MG63 (cell line): Measurements from ENCODE around the gene UCK1. TPM values are rescaled to one million over a fixed set of nuclear protein-coding genes. Genes with fewer than 3 reads are reported as not detected.
A peak's percentile ranks its signal among the peaks of the same experiment; 100 is the strongest.
"Not testable (repeated sequence)": the region's sequence is repeated elsewhere in the genome, so short reads cannot be mapped to it uniquely, and the experiment has no call there.

Source experiments
- DNase-seq: peaks from one replicate; pipeline ENCODE4 v3.0.0-alpha.2; 2020
- H3K27me3 ChIP-seq: fragments of 250-450 bp; sonication (Bioruptor Pico); 2 replicates; pipeline ENCODE4 v1.5.1; 2020; ENCODE audit warnings: mild to moderate bottlenecking, moderate library complexity
- H3K36me3 ChIP-seq: fragments of 250-450 bp; sonication (Bioruptor Pico); 2 replicates; pipeline ENCODE4 v1.5.1; 2020; ENCODE audit warnings: mild to moderate bottlenecking, moderate library complexity
- H3K4me3 ChIP-seq: fragments of 250-450 bp; sonication (Bioruptor Pico); 2 replicates; pipeline ENCODE4 v1.5.1; 2020; ENCODE audit warnings: mild to moderate bottlenecking, moderate library complexity
- H3K9me3 ChIP-seq: fragments of 250-450 bp; sonication (Bioruptor Pico); 2 replicates; pipeline ENCODE4 v1.5.1; 2020; ENCODE audit warnings: mild to moderate bottlenecking, moderate library complexity
- total RNA-seq: library from RNA; depleted of rRNA; stranded (reverse); fragments of >200 nt; shearing (Covaris generic); gene quantifications from 2 replicates; pipeline ENCODE4 v1.2.3, GENCODE V29; 2014; ENCODE audit warnings: low replicate concordance

Gene UCK1
- total RNA-seq, 1 experiment from 2014 or later = 19.3 TPM

DNA sequence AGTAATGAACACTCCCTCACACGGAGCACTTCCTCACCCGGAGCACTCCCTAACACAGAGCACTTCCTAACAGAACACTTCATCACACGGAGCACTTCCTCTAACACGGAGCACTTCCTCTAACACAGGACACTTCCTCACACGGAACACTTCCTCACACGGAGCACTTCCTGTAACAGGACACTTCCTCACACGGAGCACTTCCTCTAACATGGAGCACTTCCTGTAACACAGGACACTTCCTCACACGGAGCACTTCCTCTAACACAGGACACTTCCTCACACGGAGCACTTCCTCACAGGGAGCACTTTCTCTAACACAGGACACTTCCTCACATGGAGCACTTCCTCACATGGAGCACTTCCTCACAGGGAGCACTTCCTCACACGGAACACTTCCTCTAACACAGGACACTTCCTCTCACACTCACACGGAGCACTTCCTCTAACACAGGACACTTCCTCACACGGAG, 15.5 kb downstream of the UCK1 start:
- H3K36me3 ChIP-seq = peaks cover 51% of the 10 kb centered on the region
- H3K27me3 ChIP-seq, H3K4me3 ChIP-seq, DNase-seq, H3K9me3 ChIP-seq: not testable (repeated sequence)

DNA sequence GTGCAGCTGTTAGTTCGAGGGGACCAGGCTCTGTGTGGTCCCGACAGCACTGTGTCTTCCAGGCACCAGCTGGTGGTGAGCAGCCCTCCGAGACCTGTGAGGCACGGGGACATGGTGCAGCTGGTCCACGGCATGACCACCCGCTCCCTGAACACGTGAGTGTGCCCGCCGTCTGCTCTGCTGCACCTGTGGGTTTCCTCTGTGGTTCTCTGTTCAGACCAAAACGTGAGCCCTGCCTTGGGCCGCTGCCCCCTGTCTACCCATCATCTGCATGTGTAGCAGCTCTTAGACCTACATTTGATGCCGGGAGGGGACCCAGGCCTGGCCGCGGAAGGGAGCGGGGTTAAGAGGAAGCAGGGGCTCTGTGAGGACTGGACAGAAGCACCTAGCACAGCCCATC, 17.9 kb downstream of the UCK1 start:
- Histone ChIP-seq H3K9me3 (no peaks in the 10 kb centered on the region), H3K36me3 (peaks cover 33% of the 10 kb centered on the region), H3K4me3 (no peak overlapping the region), H3K27me3 (no peaks in the 10 kb centered on the region)
- no peak for DNase-seq

DNA sequence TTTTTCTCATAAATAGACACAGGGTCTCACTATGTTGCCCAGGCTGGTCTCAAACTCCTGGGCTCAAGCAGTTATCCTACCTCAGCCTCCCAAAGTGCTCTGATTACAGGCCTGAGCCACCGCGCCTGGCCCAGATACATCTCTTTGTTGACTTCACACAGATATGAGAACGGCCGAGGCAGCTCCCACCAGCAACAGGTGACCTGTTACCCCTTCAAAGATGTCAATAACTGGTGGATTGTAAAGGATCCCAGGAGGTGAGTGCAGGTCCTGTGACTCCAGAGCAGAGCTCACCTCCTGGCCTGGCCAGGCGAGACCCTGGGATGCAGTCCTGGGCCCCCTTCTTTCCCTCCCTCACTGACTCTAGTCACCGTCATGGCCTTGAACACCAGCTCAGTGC, 19.2 kb downstream of the UCK1 start:
- DNase-seq = no peak
- peaks cover 33% of the 10 kb centered on the region for H3K36me3 ChIP-seq
- H3K27me3 ChIP-seq = no peaks in the 10 kb centered on the region

DNA sequence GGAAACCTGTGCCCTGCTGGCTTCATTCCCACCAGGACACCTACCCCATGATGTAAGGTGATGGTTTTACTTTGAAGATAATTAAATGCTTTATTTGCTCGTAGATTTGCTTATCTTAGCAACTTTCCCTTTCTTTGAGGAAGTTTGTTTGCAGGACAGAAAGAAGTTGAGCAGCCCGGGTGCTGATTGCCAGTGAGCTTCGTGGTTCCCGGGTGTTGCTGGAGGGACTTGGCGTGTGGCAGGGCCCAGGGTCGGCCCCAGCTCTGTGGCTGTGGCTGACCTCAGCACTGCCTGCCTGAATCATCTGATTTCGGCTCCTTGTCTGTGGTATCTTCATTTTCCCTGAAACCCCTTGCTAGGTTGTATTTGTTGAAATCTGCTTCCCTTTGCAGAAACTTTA, 19.6 kb downstream of the UCK1 start:
- Histone ChIP-seq H3K4me3 (no peak overlapping the region), H3K27me3 (no peaks in the 10 kb centered on the region), H3K36me3 (peaks cover 29% of the 10 kb centered on the region), H3K9me3 (no peaks in the 10 kb centered on the region)
- no peak for DNase-seq

More for the DNA sequence above, 19.2 kb downstream of the UCK1 start:
- H3K9me3 ChIP-seq = no peaks in the 10 kb centered on the region
- no peak overlapping the region for H3K4me3 ChIP-seq

DNA sequence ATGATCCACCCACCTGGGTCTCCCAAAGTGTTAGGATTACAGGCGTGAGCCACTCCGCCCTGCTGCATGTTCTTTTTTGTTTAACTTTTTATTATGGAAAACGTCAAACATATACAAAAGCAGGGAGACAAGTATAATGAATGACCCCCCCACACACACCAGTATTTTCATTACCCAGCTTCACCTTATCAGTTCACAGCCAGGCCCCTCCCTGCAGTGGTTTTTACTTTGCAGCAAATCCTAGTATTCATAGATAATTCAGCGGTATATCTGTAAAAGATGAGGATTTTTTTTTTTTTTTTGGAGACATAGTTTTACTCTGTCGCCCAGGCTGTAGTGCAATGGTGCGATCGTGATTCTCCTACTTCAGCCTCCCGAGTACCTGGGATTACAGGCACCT, 26.1 kb downstream of the UCK1 start:
- DNase-seq = no peak
- H3K27me3 ChIP-seq = no peaks in the 10 kb centered on the region
- H3K9me3 ChIP-seq = no peaks in the 10 kb centered on the region

DNA sequence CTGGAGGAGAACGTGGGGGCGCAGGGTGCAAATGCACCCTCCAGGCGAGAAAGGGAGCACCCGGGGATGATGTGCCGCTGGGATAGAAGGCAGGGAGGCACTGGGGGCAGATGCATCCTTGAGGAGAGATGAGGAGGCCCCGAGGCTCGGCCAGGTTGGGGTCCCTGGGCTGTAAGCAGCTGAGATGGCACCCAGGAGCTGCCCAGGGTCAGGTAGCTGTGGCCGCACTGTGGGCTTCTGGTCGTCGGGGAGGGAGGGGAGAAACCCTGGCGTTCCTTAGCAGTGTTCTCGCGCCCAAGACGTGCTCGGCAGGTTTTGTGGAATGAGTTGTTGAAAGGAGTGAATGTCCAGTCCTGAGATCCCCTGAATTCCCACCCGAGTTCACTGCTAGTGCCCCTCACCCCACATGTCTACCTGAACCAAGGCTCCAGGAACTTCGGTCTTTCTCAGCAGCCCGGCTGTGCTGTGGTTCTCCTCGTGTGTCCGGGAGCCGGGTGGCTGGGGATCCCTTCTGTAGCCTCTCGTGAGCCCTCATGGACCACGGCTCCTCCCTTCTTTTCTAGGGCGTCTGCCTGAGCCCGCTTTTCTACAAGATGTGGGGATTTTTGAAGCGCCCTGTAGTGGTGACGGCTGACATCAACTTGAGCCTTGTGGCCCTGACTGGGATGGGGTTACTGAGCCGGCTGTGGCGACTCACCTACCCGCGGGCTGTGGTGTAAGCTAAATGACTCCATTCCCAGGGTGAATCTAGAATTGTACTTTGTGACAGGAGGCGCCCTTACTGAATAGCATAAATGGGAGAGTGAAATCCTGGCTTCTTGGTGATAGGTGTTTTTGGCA, 27.2 kb downstream of the UCK1 start:
- Histone ChIP-seq H3K36me3 (peaks cover 31% of the 10 kb centered on the region), H3K4me3 (peak overlapping the region; percentile 51), H3K9me3 (no peaks in the 10 kb centered on the region), H3K27me3 (no peaks in the 10 kb centered on the region)
- no peak for DNase-seq

More for the DNA sequence above, 26.1 kb downstream of the UCK1 start:
- H3K4me3 ChIP-seq = no peak overlapping the region
- H3K36me3 ChIP-seq = peaks cover 20% of the 10 kb centered on the region

DNA sequence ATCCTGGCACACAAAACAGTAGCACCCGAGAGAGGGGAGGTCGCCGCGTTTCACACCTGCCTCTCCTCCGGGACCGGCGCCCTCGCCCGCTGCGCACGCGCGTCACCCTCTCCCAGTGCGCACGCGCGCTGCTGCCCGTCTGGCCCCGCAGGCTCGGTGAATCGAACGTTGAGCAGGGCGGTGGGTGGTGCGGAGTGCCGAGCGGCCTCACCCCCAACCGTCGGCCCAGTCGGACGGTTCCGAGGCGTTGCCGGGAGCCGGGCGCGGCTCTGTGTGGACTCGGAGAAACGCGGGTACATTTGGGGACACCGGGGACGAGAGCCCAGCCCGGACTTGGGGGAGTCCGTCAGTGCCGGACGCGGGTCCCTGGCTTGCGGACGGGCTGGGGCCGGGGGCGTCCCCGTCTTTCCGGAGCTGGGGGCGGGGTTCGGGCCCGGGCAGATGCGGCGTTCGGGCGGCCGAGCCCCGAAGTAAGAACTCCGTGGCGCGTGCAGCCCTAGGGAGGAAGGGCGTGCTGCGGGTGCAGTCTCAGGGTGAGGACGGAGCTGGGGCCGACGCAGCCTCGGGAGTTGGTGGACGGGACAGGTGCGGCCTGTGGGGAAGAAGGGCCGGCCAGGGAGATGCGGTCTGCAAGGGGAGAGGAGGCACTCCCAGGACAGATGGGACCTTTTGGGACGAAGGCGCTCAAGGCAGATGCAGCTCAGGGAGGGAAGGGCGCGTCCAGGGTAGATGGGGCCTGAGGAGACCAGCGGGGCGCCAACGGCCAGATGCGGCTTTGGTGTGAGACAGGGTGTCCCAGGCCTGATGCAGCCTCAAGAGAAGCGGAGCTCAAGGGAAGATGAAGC, 28.1 kb downstream of the UCK1 start, which contains the start of gene POMT1:
Gene POMT1, plus strand, starts transcription at position 138 of the 845 bp plus-strand sequence. CDS start 1,301 bp downstream, outside the sequence.
- no peaks in the 10 kb centered on the region for H3K9me3 ChIP-seq
- H3K36me3 ChIP-seq = peaks cover 38% of the 10 kb centered on the region
- peak within 1 kb of the TSS; percentile 51 for H3K4me3 ChIP-seq
- H3K27me3 ChIP-seq = no peaks in the 10 kb centered on the region
- DNase-seq = peak; percentile 56

DNA sequence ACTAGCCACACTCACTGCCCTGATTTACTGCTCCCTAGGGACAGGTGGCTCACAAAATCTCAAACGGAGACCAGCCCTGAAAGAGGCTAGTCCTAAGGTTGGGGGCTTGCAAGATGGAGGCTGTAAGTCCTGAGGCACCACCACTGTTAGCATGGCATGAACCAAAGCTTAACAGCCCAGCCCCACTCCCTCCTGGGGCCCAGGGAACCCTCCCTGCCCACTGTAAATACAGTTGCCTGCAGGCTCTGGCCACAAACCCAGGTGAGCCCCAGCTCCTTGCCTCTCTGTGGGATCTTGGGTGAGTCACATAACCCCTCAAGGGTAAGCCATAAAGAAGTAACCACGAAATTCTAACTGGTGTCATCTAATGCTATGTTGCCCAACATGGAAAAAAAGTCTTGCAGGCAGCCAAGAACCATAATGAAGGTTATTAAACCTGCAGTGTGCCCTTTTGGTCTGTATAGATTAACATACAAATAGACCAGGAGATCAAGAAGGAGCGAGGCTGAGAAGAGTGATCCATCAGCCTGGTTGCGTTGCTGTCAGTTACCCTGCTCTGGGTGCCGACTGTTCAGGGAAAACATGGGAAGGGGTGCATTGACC, 30.0 kb downstream of the UCK1 start:
- Histone ChIP-seq H3K9me3 (no peaks in the 10 kb centered on the region), H3K4me3 (no peak overlapping the region), H3K27me3 (no peaks in the 10 kb centered on the region), H3K36me3 (peaks cover 58% of the 10 kb centered on the region)
- peak; percentile 20 for DNase-seq

DNA sequence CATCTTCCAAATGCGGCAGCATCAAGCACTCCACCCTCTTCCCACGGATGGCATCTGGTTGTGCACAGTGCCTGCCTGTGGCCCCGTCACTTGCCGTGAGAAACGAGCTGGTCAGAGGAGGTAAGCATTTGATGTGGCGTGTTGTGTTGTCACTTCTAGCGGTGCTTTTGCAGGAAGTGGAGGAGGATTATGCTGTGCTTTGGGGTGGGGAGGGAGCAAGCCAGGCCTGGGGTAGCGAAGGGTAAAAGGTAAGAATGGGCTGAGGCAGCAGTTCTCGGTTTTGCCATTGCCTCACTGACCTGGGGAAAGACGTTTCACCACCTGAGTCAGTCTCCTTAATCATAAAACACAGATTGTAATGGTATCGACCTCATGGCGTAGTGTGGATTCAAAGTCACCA, 30.7 kb downstream of the UCK1 start:
- peaks cover 64% of the 10 kb centered on the region for H3K36me3 ChIP-seq
- no peak for DNase-seq
- no peaks in the 10 kb centered on the region for H3K27me3 ChIP-seq
- H3K4me3 ChIP-seq = no peak overlapping the region
- no peaks in the 10 kb centered on the region for H3K9me3 ChIP-seq

DNA sequence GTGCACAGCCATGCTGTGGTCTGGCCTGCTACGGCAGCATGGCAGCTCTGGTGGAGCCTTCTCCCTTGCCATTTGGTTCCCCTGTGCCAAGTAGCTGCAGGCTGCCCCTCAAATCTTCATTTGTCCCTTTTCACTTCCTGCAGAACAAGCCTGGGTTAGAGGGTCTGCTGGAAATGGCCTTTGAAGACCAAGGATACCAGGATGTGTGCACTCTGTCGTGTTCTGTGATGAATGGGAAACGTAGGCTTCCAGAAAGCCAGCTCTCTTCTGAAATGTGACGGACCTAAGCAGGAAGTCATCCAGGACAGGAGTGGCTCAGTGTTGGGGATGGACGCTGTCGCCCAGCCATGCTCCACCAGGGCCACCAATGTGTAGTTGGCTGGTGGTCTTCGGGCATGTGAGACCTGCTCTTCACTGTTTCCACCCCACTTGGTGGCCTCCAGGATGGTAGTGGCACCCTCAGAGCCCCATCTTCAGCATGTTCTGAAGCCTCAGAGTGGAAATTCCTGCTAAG, 31.8 kb downstream of the UCK1 start:
- Histone ChIP-seq H3K27me3 (no peaks in the 10 kb centered on the region), H3K36me3 (peaks cover 70% of the 10 kb centered on the region)
- no peak for DNase-seq

DNA sequence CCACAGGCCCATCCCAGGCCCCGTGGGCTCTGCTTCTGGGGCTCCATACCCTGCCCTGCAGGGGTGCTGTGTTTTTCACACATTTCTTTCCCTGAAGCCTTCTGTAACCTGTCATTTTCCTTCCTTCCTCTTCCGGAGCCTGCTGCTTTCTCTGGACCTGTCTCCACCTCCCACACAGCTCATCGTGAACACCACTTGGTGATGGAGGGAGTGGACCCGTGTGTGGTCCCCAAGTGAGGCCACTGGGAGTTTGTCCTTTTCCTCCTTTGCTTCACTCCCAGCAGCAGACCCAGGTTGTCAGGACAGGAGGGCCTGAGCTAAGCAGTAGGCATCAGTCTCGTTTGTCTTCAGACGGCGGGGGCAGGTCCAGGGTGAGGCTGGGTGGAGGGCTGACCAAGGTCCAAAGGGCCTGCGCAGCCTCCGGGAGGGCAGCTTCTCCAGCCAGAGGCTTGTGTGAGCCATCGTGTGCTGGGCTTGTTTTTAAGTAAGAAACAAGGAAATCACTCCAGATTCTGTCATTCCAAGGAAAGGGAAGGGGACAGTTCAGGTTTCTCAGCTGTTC, 34.1 kb downstream of the UCK1 start:
- peaks cover 88% of the 10 kb centered on the region for H3K36me3 ChIP-seq
- H3K4me3 ChIP-seq = no peak overlapping the region
- no peak for DNase-seq
- no peaks in the 10 kb centered on the region for H3K27me3 ChIP-seq
- no peaks in the 10 kb centered on the region for H3K9me3 ChIP-seq

More for the DNA sequence above, 31.8 kb downstream of the UCK1 start:
- no peaks in the 10 kb centered on the region for H3K9me3 ChIP-seq
- no peak overlapping the region for H3K4me3 ChIP-seq

DNA sequence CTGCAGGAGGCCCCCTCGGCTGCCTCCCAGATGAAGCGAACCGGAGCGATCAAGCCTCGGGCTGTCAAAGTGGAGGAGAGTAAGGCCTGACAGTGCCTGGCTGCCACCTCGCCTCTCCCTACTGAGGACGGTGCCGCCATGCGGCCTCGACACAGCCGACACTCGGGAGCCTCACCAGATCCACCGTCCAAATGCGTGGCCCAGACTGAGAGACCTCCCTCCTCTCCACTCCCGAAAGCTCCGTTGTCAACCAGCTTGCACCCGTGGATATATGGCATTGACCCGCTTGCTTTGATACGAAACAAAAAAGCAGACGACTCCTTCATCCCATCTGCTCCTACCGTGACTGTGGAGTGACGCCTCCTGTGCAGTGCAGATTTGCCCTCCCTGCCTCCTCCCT, 35.3 kb downstream of the UCK1 start:
- H3K4me3 ChIP-seq = no peak overlapping the region
- H3K9me3 ChIP-seq = no peaks in the 10 kb centered on the region
- H3K36me3 ChIP-seq = peaks cover 88% of the 10 kb centered on the region
- DNase-seq = no peak
- H3K27me3 ChIP-seq = no peaks in the 10 kb centered on the region

DNA sequence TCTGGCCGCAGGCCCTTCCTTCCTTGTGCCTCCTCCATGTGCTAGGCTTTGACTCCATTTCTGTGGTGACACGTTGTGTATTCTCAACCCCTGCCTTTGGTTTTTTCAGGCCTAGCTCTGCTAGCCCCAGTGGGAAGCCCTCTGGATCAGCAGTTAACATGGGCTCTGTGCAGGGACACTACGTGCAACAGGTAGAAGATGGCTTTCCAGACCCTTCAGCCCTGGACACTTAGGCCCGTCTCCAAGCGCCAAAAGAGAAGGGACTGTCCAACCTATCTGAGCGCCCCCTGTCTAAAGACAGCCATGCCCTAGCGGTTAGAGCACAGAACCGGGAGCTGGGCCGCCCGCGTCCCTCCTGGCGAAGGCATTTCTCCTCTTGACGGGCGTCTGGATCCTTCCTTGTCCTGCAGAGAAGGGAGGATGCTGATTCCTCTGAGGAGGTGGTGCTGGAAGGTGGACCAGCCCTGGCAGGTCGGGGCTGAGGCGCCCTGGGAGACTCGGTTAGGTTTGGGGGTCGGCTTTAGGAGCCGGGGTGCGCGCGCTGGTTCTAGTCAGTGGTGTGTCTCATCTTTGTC, 36.7 kb downstream of the UCK1 start:
- Histone ChIP-seq H3K9me3 (no peaks in the 10 kb centered on the region), H3K4me3 (no peak overlapping the region), H3K27me3 (no peaks in the 10 kb centered on the region), H3K36me3 (peaks cover 88% of the 10 kb centered on the region)
- DNase-seq = no peak

DNA sequence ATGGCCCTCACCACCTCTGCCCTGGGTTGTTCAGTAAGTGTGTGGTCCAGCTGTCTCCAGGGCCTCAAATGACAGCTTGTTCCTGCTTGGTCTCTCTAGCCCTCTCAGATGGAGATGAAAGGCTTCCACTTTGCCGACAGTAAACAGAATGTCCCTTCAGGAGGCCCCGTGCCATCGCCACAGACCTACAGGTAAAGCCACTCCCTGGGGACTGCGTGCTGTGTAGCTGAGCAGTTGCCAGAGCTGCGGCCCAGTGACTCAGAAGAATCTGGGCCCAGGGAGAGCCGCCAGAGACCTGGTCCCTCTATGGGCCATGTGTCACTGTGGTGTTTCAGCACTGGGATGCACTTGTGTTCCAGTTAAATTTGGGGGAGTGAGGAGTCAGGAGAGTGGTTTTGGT, 39.0 kb downstream of the UCK1 start:
- H3K9me3 ChIP-seq = no peaks in the 10 kb centered on the region
- H3K27me3 ChIP-seq = no peaks in the 10 kb centered on the region
- DNase-seq = no peak
- H3K4me3 ChIP-seq = no peak overlapping the region
- H3K36me3 ChIP-seq = peaks cover 84% of the 10 kb centered on the region

DNA sequence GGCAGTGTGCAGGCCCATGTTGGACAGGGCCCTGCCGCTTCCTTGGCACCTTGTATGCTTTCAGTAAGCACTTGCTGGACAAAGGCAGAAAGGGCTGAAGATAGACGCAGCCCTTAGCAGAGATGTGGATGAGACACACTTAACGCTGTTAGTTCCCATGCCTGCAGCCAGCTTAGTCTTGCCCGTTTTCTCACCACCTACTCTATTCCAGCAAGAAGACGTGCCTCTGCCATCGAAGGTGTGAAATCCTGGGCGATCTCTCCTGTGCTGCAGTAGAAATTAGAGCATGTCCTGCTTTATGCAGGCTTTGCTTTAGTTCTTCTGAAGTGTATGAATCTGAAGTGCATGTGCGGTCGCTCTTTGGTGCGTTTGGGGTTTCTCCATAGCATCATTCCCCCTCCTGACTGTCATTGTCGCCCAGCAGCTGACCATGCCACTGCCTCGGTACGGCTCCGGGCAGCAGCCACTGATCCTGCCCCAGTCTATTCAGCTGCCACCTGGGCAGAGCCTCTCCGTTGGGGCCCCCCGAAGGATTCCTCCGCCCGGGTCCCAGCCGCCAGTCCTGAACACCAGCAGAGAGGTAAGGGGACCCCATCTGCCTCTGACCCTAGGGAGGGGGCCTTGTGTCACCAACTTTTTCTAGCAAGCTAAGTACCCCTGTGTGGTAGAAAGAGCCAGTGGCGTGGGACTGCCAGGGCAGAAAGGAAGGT, 39.9 kb downstream of the UCK1 start:
- Histone ChIP-seq H3K36me3 (peaks cover 84% of the 10 kb centered on the region), H3K4me3 (no peak overlapping the region)

DNA sequence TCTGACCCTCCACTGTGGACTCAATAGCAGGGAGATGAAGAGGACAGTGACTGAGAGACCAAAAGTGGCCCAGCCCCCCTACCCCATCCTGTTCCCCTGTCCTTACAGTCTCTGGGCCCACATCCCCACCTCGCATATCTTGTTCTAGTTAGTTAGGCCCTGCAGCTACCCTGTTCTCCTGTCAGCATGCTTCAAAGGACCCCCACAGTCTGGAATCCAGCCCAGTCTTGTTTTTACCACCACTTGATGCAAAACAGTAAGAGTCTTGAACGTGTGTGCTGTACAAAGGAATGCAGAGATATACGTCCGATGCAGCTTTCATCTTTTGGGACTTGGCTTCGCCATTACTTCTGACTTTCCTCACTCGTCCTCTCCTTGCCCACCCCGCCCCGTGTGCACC, 40.5 kb downstream of the UCK1 start:
- Histone ChIP-seq H3K9me3 (no peaks in the 10 kb centered on the region), H3K27me3 (no peaks in the 10 kb centered on the region), H3K4me3 (no peak overlapping the region), H3K36me3 (peaks cover 83% of the 10 kb centered on the region)
- DNase-seq = no peak

More for the DNA sequence above, 39.9 kb downstream of the UCK1 start:
- no peak for DNase-seq
- no peaks in the 10 kb centered on the region for H3K27me3 ChIP-seq
- H3K9me3 ChIP-seq = no peaks in the 10 kb centered on the region
